H1 (cell line): ENCODE data around the gene TTC22. TPM values are rescaled to one million over a fixed set of nuclear protein-coding genes. Genes with fewer than 3 reads are reported as not detected.
A peak's percentile ranks its signal among the peaks of the same experiment; 100 is the strongest.

Experiments used
- CTCF ChIA-PET: fragments of 300-600 bp; sonication (Branson Sonifier 250); formaldehyde crosslinking; loops from one replicate; lab custom pipeline; 2021; ENCODE audit not compliant: partially characterized antibody; lab: Charles Lee
- POLR2A ChIA-PET: fragments of 300-600 bp; sonication (Branson Sonifier 250); formaldehyde crosslinking; loops from one replicate; lab custom pipeline; 2021; ENCODE audit warnings: inconsistent platforms; ENCODE audit not compliant: partially characterized antibody; lab: Charles Lee
- DNase-seq, 2 experiments: peaks; one replicate each; pipeline versions ENCODE4 v3.0.0 to v3.0.0-alpha.2; 2010 to 2022; ENCODE audit warnings: low spot score in 2 of 2, low read depth in 1 of 2, mixed read lengths in 1 of 2
- FAIRE-seq: peaks from 2 replicates; lab custom pipeline; 2011; peaks lifted over from hg19 to GRCh38; lab: Jason Lieb, UNC
- H2AFZ ChIP-seq: 2 replicates; pipeline ENCODE4 v1.8.1; 2012; ENCODE audit warnings: low read length, inconsistent platforms
- H2AK5ac ChIP-seq: 2 replicates; pipeline ENCODE4 v1.6.1; 2013; ENCODE audit warnings: low read depth, low read length
- H2BK120ac ChIP-seq: replicated peaks from 2 replicates; pipeline ENCODE3; 2013; ENCODE audit warnings: low read depth, low read length, inconsistent platforms
- H2BK12ac ChIP-seq: 2 replicates; pipeline ENCODE4 v1.6.1; 2013; ENCODE audit warnings: low read depth, low read length
- H2BK15ac ChIP-seq: 2 replicates; pipeline ENCODE4 v1.6.1; 2013; ENCODE audit warnings: low read length
- H2BK20ac ChIP-seq: 2 replicates; pipeline ENCODE4 v1.6.1; 2013; ENCODE audit warnings: low read length
- H2BK5ac ChIP-seq: 2 replicates; pipeline ENCODE4 v1.6.1; 2013; ENCODE audit warnings: low read depth, low read length
- H3K14ac ChIP-seq: 2 replicates; pipeline ENCODE4 v1.6.1; 2013; ENCODE audit warnings: inconsistent platforms; ENCODE audit not compliant: insufficient read length
- H3K18ac ChIP-seq: 2 replicates; pipeline ENCODE4 v1.6.1; 2013; ENCODE audit warnings: low read length; ENCODE audit errors: extremely low read depth
- H3K23ac ChIP-seq: 2 replicates; pipeline ENCODE4 v1.6.1; 2013; ENCODE audit warnings: inconsistent platforms; ENCODE audit not compliant: insufficient read length
- H3K23me2 ChIP-seq: 2 replicates; pipeline ENCODE4 v1.6.1; 2013; ENCODE audit warnings: low read depth, low read length
- H3K27ac ChIP-seq: 2 replicates; pipeline ENCODE4 v1.6.1; 2011; ENCODE audit warnings: low read depth, low read length, inconsistent platforms
- H3K27me3 ChIP-seq, 4 experiments: replicated peaks in 1 of 4; 1 replicate in 1 of 4; 2 replicates in 3 of 4; pipeline versions ENCODE4 v1.6.1 to v1.8.1; 2011 to 2013; ENCODE audit warnings: low read length in 3 of 4, mild to moderate bottlenecking in 3 of 4, inconsistent platforms in 2 of 4, mixed read lengths in 2 of 4, moderate library complexity in 1 of 4; ENCODE audit not compliant: control insufficient read depth in 3 of 4, insufficient read depth in 3 of 4; ENCODE audit errors: extremely low read depth in 1 of 4
- H3K36me3 ChIP-seq, 4 experiments: 2 replicates each; pipeline versions ENCODE4 v1.6.1 to v1.8.1; 2011 to 2013; ENCODE audit warnings: mild to moderate bottlenecking in 4 of 4, low read length in 3 of 4, moderate library complexity in 2 of 4, control low read depth in 1 of 4, inconsistent platforms in 1 of 4; ENCODE audit not compliant: insufficient read depth in 4 of 4, control insufficient read depth in 2 of 4
- H3K4ac ChIP-seq: replicated peaks from 2 replicates; pipeline ENCODE3; 2013; ENCODE audit warnings: low read length, low read depth, mixed read lengths, inconsistent platforms; ENCODE audit not compliant: insufficient read length
- H3K4me1 ChIP-seq, 4 experiments: replicated peaks in 1 of 4; 1 replicate in 1 of 4; 2 replicates in 3 of 4; pipeline versions ENCODE4 v1.6.1 to v1.8.1; 2011 to 2013; ENCODE audit warnings: low read length in 3 of 4, inconsistent platforms in 2 of 4, mixed read lengths in 1 of 4; ENCODE audit not compliant: insufficient read depth in 4 of 4, control insufficient read depth in 3 of 4
- H3K4me2 ChIP-seq, 2 experiments: 2 replicates each; pipeline versions ENCODE4 v1.6.1 to v1.8.1; 2011 to 2013; ENCODE audit warnings: low read depth in 2 of 2, low read length in 2 of 2, control low read depth in 1 of 2, inconsistent platforms in 1 of 2, mild to moderate bottlenecking in 1 of 2; ENCODE audit not compliant: insufficient read depth in 1 of 2
- H3K4me3 ChIP-seq, 4 experiments: fragments of 200-600, 300-600 bp in 1 of 4; sonication (generic), shearing (Covaris generic), sonication (Bioruptor Twin) in 1 of 4; 2 replicates each; pipeline versions ENCODE4 v1.5.1 to v1.8.1; 2011 to 2016; ENCODE audit warnings: low read length in 4 of 4, low read depth in 3 of 4, control low read depth in 2 of 4, inconsistent platforms in 2 of 4, mild to moderate bottlenecking in 2 of 4, mixed read lengths in 1 of 4, moderate library complexity in 1 of 4; ENCODE audit not compliant: insufficient read depth in 2 of 4; ENCODE audit errors: extremely low read depth in 1 of 4
- H3K56ac ChIP-seq: replicated peaks from 2 replicates; pipeline ENCODE3; 2013; ENCODE audit warnings: low read depth, mild to moderate bottlenecking, mixed read lengths, low read length, inconsistent platforms; ENCODE audit not compliant: insufficient read length
- H3K79me1 ChIP-seq: 2 replicates; pipeline ENCODE4 v1.6.1; 2013; ENCODE audit warnings: low read depth, low read length, control low read depth
- H3K79me2 ChIP-seq, 2 experiments: 2 replicates each; pipeline versions ENCODE4 v1.6.1 to v1.8.1; 2012 to 2013; ENCODE audit warnings: low read length in 2 of 2, mild to moderate bottlenecking in 2 of 2, inconsistent platforms in 1 of 2; ENCODE audit not compliant: insufficient read depth in 2 of 2, control insufficient read depth in 1 of 2
- H3K9ac ChIP-seq, 4 experiments: replicated peaks in 1 of 4; 1 replicate in 1 of 4; 2 replicates in 3 of 4; pipeline versions ENCODE4 v1.6.1 to v1.8.1; 2011 to 2013; ENCODE audit warnings: low read depth in 3 of 4, low read length in 3 of 4, control low read depth in 2 of 4, mild to moderate bottlenecking in 2 of 4, moderate library complexity in 2 of 4, inconsistent platforms in 1 of 4; ENCODE audit errors: extremely low read depth in 1 of 4
- H3K9me3 ChIP-seq, 2 experiments: 2 replicates each; pipeline versions ENCODE4 v1.6.1 to v1.8.1; 2012 to 2013; ENCODE audit warnings: mild to moderate bottlenecking in 2 of 2, moderate library complexity in 2 of 2, control low read depth in 1 of 2, inconsistent platforms in 1 of 2, low read depth in 1 of 2, low read length in 1 of 2, mixed read lengths in 1 of 2; ENCODE audit not compliant: insufficient read depth in 2 of 2
- H4K20me1 ChIP-seq, 2 experiments: replicated peaks in 1 of 2; 2 replicates each; pipeline versions ENCODE3 to v1.8.1; 2011 to 2013; ENCODE audit warnings: inconsistent platforms in 2 of 2, low read length in 2 of 2, mild to moderate bottlenecking in 1 of 2; ENCODE audit not compliant: insufficient read depth in 2 of 2, control insufficient read depth in 1 of 2
- H4K5ac ChIP-seq: 2 replicates; pipeline ENCODE4 v1.6.1; 2013; ENCODE audit warnings: low read length, low read depth, mixed read lengths, inconsistent platforms; ENCODE audit not compliant: insufficient read length
- H4K8ac ChIP-seq: 2 replicates; pipeline ENCODE4 v1.8.0; 2013; ENCODE audit warnings: mild to moderate bottlenecking, moderate library complexity, low read length, inconsistent platforms; ENCODE audit not compliant: insufficient read depth; ENCODE audit errors: extremely low read depth
- H4K91ac ChIP-seq: replicated peaks from 2 replicates; pipeline ENCODE3; 2013; ENCODE audit warnings: low read length, mixed read lengths, inconsistent platforms; ENCODE audit not compliant: insufficient read length
- ASH2L ChIP-seq: fragments of 200-600, 300-600 bp; sonication (generic); IDR thresholded peaks from one replicate; pipeline ENCODE4 v1.7.1; 2017; ENCODE audit warnings: low read length
- BCL11A ChIP-seq, 2 experiments: IDR thresholded peaks; one replicate each; pipeline ENCODE4 v1.6.1; 2011; ENCODE audit warnings: low read depth in 2 of 2, low read length in 2 of 2, mild to moderate bottlenecking in 2 of 2
- CBX8 ChIP-seq: fragments of 300-800, 300-1000 bp; sonication (generic); IDR thresholded peaks from 2 replicates; pipeline ENCODE4 v1.7.1; 2016; ENCODE audit warnings: low read depth, low read length, borderline replicate concordance
- CREB1 ChIP-seq: IDR thresholded peaks from 2 replicates; pipeline ENCODE4 v1.6.1; 2012; ENCODE audit warnings: inconsistent platforms
- EZH2 ChIP-seq: fragments of 200-600 bp; sonication (generic); IDR thresholded peaks from 2 replicates; pipeline ENCODE4 v1.7.1; 2012; ENCODE audit warnings: low read depth, mild to moderate bottlenecking, moderate library complexity, low read length, inconsistent platforms; ENCODE audit not compliant: severe bottlenecking
- JUN ChIP-seq: IDR thresholded peaks from 2 replicates; pipeline ENCODE4 v1.6.1; 2011; ENCODE audit warnings: low read depth, mild to moderate bottlenecking, improper control_type of control experiment, low read length
- JUND ChIP-seq: IDR thresholded peaks from 2 replicates; pipeline ENCODE4 v1.6.1; 2011; ENCODE audit warnings: mild to moderate bottlenecking, improper control_type of control experiment, low read length
- KDM4A ChIP-seq: IDR thresholded peaks from one replicate; pipeline ENCODE4 v1.7.1; 2012; ENCODE audit warnings: low read depth, mild to moderate bottlenecking, moderate library complexity, low read length, inconsistent platforms; ENCODE audit not compliant: severe bottlenecking
- POU5F1 ChIP-seq: IDR thresholded peaks from 2 replicates; pipeline ENCODE4 v1.6.1; 2011; ENCODE audit warnings: low read depth, mild to moderate bottlenecking, low read length, moderate library complexity
- RAD21 ChIP-seq, 2 experiments: IDR thresholded peaks in 1 of 2; conservative IDR thresholded peaks in 1 of 2; 2 replicates each; pipeline ENCODE4 v1.6.1; 2011; ENCODE audit warnings: low read depth in 2 of 2, low read length in 2 of 2, improper control_type of control experiment in 1 of 2, inconsistent platforms in 1 of 2, mild to moderate bottlenecking in 1 of 2, moderate library complexity in 1 of 2
- RFX5 ChIP-seq: IDR thresholded peaks from 2 replicates; pipeline ENCODE4 v1.6.1; 2011; ENCODE audit warnings: low read depth, low read length, improper control_type of control experiment, borderline replicate concordance
- YY1 ChIP-seq: IDR thresholded peaks from 2 replicates; pipeline ENCODE4 v1.6.1; 2011; ENCODE audit warnings: low read depth, mild to moderate bottlenecking, low read length
- ZNF274 ChIP-seq: IDR thresholded peaks from 2 replicates; pipeline ENCODE4 v1.7.0; 2012; ENCODE audit warnings: low read length, borderline replicate concordance; ENCODE audit errors: extremely low read depth
- WGBS, 2 experiments: shearing (Covaris generic) in 1 of 2; methylation state at CpG; one replicate each; pipeline versions ENCODE4 v1.1.6 to v1.1.7; 2013 to 2015; ENCODE audit warnings: low lambda C conversion rate in 2 of 2, mixed read lengths in 2 of 2, inconsistent platforms in 1 of 2, low coverage in 1 of 2, missing lambda C conversion rate in 1 of 2; ENCODE audit not compliant: insufficient replicate concordance in 2 of 2, insufficient coverage in 1 of 2, insufficient read length in 1 of 2; ENCODE audit errors: extremely low coverage in 1 of 2, missing lambda C conversion rate in 1 of 2; 5-methylcytosine and 5-hydroxymethylcytosine counted together
- polyA plus RNA-seq, 7 experiments: library from polyadenylated mRNA; depleted of rRNA in 3 of 7; stranded (reverse) in 5 of 7; unstranded in 2 of 7; fragments of >200 nt in 5 of 7; fragments of 200-250 nt in 2 of 7; gene quantifications; 1 replicate in 5 of 7; 2 replicates in 1 of 7; 4 replicates in 1 of 7; pipeline versions ENCODE4 v1.2.1 to v1.2.3, GENCODE V29; 2011 to 2013; ENCODE audit warnings: missing spikeins in 2 of 7, mixed read lengths in 2 of 7
- total RNA-seq: library from RNA; stranded (reverse); fragmentation: NEBNext Ultra II Directional; extraction: Animal tissue kit (Norgen Biotek cat#: 25700); gene quantifications from 2 replicates; pipeline ENCODE4 v1.2.1, GENCODE V29; 2021

Gene TTC22
- total and polyA plus RNA-seq, 2 of the 8 experiments (the other 6 are each of a cell fraction or from before 2014, with no cell fraction given): 1.00 to 1.6 TPM

- DNase-seq (no peak), FAIRE-seq (no peak)
- peaks cover 1% of the 10 kb centered on the region; the same call in 1 of the 2 replicates for H3K23me2 ChIP-seq
- no peak overlapping the region for H2AFZ ChIP-seq
- H3K9ac ChIP-seq: no peak overlapping the region
- H3K18ac ChIP-seq: no peak overlapping the region
- peaks cover 0 to 5% of the 10 kb centered on the region in 2 experiments; a peak in 2 of 4 replicates for H3K9me3 ChIP-seq
- H4K91ac ChIP-seq: no peak overlapping the region
- no peak overlapping the region for H2BK12ac ChIP-seq
- no peaks in the 10 kb centered on the region for H4K20me1 ChIP-seq
- H3K4me3 ChIP-seq: no peak overlapping the region
- peak overlapping the region; percentile 50; the same call in 1 of the 2 replicates for H2BK15ac ChIP-seq
- no peaks in the 10 kb centered on the region for H3K36me3 ChIP-seq
- ChIA-PET POLR2A (interaction anchor here (0.9 to 1.3 kb wide), 3 partner anchors 11 to 190 kb away, joined by 3 read pairs; no protein-coding TSS in a partner anchor), CTCF (interaction anchor here (0.6 to 8.1 kb wide), 17 partner anchors 10 to 622 kb away, joined by 3 to 80 read pairs (median 4); partner anchors contain the start of gene ACOT11)
- H3K27me3 ChIP-seq: peaks cover 5 to 13% (median 10%) of the 10 kb centered on the region in 4 experiments; a peak in 6 of 7 replicates
- H3K79me1 ChIP-seq: no peaks in the 10 kb centered on the region; the same call in 1 of the 2 replicates
- H3K4me1 ChIP-seq: peaks cover 8 to 16% (median 12%) of the 10 kb centered on the region in 4 experiments
- no peak overlapping the region for H2BK120ac ChIP-seq
- H4K5ac ChIP-seq: no peak overlapping the region
- no peak overlapping the region for H2AK5ac ChIP-seq
- no peak overlapping the region for H3K27ac ChIP-seq
- no peaks in the 10 kb centered on the region for H3K79me2 ChIP-seq
- no peak overlapping the region for H3K4ac ChIP-seq
- no peak overlapping the region for H3K4me2 ChIP-seq
- no peak overlapping the region for H2BK20ac ChIP-seq
- no peak overlapping the region for H3K56ac ChIP-seq
- WGBS, 2 experiments: 89% methylated on average over 18 of the region's 18 CpGs; no CpG with 5 or more reads in 1 of the 2 experiments
- H3K14ac ChIP-seq: no peak overlapping the region
- no peak overlapping the region for H3K23ac ChIP-seq
- TF ChIP-seq CREB1 (no peak), JUND (no peak), EZH2 (no peak), RFX5 (no peak), CBX8 (no peak), YY1 (no peak), POU5F1 (no peak), ASH2L (no peak), RAD21 (IDR thresholded peaks at IDR 0.05 in 1 of 2, conservative IDR thresholded peaks at IDR 0.05 in 1 of 2; ENCODE audit: low read depth in 2 of 2, low read length in 2 of 2) (no peak), ZNF274 (no peak), JUN (no peak), KDM4A (no peak), BCL11A (IDR thresholded peaks at IDR 0.05; ENCODE audit: low read depth in 2 of 2, low read length in 2 of 2) (no peak)
- no peak overlapping the region; the same call in 1 of the 2 replicates for H4K8ac ChIP-seq
- H2BK5ac ChIP-seq: no peak overlapping the region
Observed at GRCh38 chr1:54795841-54796468, 5.2 kb downstream of the TTC22 start.
